ENCODE data around the gene ITPR2.

Gene ITPR2

DNA sequence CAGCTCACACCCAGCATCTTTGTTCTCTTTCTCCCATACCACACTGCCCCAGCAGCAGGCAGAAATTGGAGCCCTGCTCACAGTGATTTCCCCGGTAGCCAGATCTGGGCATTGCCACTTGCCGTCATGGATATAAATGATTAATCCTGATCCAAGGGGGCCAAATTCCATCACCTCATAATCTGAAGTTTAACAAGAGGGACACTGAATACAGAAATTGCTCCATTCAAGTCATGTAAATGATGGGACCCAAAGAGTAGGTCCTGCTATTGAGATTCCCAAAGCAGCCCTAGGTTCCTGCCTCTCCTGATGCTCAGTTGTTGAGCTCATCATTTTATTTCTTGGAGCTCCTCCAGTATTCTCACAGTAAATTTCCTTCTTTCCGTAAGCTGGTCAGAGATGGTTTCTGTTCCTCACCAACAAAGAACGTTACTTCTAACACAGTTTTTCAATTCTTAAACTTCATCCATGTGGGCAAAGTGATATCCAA, 11.7 kb downstream of the ITPR2 start:
- DNase-seq (ENCODE audit: low spot score): no peak

- DNase-seq (ENCODE audit: low spot score): no peak
Measured at GRCh38 chr12:26818636-26819035, 14.4 kb downstream of the ITPR2 start.

GRCh38 chr12:26818201-26818600, 14.8 kb downstream of the ITPR2 start:
- DNase-seq (ENCODE audit: low spot score): no peak

DNA sequence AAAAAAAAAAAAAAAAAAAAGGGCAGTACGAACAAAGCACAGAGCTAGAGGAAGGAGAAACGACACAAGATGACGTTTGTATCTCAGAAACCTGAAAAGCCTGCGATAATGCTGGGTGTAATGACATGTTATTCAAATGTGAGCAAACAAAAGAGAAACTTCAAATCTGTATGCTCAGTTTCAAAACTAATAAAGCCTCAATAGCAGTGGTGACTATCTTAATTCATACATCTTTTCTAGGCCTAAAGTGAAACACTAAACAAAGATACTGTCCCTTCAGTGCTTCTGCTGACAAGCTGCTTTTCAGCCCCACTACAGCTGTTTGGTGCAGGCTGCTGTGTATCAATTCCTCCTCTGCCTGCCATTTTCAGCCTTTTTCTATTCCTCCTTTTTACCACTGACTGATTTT, 15.8 kb downstream of the ITPR2 start:
- DNase-seq (ENCODE audit: low spot score): no peak

DNA sequence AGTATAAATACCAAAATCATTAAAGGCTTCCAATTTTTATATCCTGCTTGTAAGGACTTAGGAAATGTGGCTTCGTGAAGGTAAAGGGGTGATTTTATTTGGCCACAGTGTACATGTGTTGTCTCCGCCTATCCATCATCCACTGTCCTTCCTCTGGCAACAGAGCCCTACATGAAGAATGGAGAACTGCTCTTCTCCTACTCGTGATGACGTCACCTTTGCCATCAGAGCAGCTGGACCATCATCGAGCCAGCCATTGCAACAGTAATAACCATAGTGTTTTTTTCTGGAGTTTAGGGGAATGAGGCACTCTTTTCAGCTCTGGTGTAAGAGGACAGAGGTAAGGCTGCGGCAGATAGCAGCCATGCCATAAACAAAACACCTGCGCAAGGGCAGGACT, 19.2 kb downstream of the ITPR2 start:
- DNase-seq (ENCODE audit: low spot score): no peak

- DNase-seq (ENCODE audit: low spot score): no peak
Measured at GRCh38 chr12:26810330-26810729, 22.7 kb downstream of the ITPR2 start.

DNA sequence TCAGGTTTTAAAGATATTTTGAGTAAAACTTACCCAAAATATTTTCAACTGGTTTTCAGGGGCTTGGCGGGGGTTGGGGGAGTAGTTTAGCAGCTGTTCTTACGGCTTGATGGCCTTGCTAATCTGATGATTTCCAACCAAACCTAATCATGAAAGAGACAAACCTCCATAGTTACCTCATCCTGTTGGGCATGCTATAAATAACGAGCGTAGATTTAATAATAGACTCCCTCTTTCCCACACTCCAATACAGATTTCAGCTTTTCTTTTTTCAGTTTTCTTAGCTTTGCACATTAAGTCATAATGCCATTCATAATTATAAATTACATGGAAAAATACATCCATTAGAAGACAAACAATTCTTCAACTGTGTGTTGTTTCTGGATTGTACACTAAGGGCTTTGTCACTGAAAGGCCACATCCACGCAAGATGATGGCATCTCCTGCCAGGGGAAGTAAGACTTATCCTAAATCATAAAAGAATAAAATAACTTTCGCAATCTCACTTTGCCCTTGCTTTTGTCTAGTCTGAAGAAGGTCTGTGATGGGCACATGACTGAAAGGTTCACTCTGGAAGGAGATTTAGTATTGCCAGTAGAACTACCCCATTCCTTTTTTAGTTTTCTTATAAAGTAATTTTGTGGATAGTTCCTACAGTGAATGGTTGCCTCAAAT, 23.2 kb downstream of the ITPR2 start:
- no peak for DNase-seq (ENCODE audit: low spot score)

- no peak for DNase-seq (ENCODE audit: low spot score)
Measured at GRCh38 chr12:26808766-26809476, 24.1 kb downstream of the ITPR2 start.

DNA sequence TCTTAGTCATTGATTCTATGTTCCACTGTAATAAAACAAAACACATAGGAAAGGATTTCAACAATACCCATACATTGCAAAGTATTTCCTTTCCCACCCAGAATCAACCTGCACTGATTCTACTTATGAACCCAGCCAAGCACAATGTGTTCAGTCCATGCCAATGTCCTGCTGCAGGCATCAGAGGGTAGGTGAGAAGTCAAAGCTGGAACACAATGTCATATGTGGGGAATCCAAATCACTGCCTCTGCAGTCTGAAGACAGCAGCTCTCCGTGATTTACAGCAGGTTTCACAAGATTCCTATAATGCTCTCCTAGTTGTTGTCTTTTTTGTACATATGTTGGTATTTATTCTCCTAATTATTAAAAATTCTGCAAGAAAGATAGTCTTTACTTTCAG, 25.7 kb downstream of the ITPR2 start:
- no peak for DNase-seq (ENCODE audit: low spot score)

- no peak for DNase-seq (ENCODE audit: low spot score)
Measured at GRCh38 chr12:26806556-26806955, 26.4 kb downstream of the ITPR2 start.

GRCh38 chr12:26805401-26805971, 27.5 kb downstream of the ITPR2 start:
- no peak for DNase-seq (ENCODE audit: low spot score)

GRCh38 chr12:26803552-26803951, 29.4 kb downstream of the ITPR2 start:
- DNase-seq (ENCODE audit: low spot score): no peak

DNA sequence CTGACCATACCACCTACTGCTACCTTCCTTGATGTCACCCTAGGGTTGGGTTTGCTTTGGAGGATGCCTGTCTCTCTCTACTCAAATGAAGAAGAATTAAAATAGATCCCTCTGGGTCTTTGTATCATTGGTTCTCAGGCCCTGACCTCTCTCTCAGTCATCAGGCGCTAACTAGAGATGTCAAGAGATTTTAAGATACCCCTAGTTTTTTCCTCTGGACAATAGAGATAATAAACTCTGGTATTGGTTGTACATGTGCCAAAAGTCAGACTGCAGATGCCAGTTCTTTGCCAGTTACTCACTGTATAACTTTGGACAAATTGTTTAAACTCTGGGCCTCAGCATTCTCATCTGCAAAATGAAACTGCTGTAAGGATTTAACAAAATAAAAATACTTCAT, 31.5 kb downstream of the ITPR2 start:
- no peak for DNase-seq (ENCODE audit: low spot score)

- DNase-seq (ENCODE audit: low spot score): no peak
Measured at GRCh38 chr12:26800858-26801257, 32.1 kb downstream of the ITPR2 start.

GRCh38 chr12:26800347-26800746, 32.6 kb downstream of the ITPR2 start:
- no peak for DNase-seq (ENCODE audit: low spot score)

- DNase-seq (ENCODE audit: low spot score): no peak
Measured at GRCh38 chr12:26799741-26800140, 33.3 kb downstream of the ITPR2 start.

GRCh38 chr12:26798640-26799039, 34.4 kb downstream of the ITPR2 start:
- no peak for DNase-seq (ENCODE audit: low spot score)

GRCh38 chr12:26798023-26798422, 35.0 kb downstream of the ITPR2 start:
- DNase-seq (ENCODE audit: low spot score): no peak

GRCh38 chr12:26795910-26796309, 37.1 kb downstream of the ITPR2 start:
- DNase-seq (ENCODE audit: low spot score): no peak

DNA sequence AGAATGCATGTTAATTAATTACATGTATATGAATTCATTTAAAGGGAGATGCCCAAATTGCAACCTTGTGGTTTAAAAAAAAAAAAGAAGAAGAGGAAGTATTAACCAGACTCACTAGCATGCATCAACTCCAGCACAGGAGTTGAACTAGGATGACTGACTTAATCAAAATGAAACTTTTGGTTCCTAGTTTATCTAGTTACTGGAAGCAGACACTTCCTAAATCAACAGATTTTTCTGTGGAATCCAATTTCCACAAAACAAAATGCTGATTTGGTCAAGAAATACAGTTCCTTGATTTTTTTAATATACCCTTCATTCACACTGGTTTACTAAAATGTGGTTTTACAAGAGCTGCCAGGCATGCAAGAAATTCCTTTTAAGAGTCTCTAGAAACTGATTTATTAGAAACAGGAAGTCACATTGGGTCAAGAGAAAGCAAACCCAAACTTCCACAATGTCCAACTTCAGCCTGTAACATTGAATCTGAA, 41.6 kb downstream of the ITPR2 start:
- no peak for DNase-seq (ENCODE audit: low spot score)

DNA sequence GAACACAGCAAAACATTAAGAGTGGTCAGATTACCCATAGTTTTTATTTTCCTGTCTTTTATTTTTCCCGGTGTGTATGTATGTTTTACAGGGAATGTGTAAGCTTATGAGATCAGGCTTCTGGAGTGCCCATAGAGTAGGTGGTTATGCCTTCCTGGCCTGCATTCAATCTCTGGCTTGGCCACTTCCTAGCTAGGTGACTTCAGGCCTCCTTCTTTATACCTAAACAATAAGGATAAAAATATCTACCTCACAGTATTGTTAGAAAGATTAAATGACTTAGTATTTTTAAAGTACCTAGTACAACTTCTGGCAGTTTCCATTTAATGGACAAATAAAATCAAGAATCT, 42.4 kb downstream of the ITPR2 start:
- no peak for DNase-seq (ENCODE audit: low spot score)

DNA sequence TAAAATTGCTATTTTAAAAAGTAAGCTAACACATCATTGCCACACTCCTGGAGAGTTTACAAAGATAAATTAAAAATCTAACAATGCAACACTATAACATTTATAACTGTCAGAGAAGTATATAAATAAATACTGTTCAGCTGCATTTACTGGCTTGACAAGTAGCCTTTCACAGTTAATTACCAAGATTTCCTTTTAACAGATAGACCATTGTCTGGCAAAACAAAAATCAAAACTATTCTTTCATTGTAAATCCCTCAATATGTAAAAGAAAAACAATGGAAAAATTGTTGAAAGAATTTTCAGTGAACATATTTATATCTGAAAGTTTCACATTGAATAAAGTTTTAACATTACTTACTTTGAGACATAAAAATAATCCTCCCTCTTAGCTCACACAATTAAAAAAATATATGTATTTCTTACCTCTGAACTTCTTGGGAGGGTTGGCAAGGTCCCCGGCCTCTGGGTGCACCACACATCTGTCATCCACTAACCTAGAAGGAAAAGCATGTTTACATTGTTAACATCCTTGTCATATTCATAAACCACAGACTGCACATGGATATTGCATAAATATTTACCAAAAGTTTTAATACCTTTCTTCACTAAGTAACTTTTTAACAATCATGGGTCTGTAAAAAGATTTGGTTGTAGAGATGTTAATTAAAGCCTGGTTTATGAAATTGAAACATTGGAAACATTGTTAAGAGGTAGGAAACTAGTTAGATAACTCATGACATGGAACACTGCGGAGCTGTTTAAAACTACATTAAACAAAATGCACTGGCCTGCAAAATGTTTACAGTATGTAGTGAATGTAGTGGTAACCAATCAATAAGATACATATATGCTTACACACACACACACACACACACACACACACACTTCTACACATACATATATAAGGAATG, 43.0 kb downstream of the ITPR2 start:
- DNase-seq (ENCODE audit: low spot score): no peak

Data from activated CD4-positive, alpha-beta T cell treated with anti-CD3 and anti-CD28 coated beads, Interleukin-2, Interleukin-4, amounts not matched to agents 100 ng/mL and 50 ng/mL, durations not matched to agents 16 hours and 8 hours (primary cell).